NCI-H1694 treated with DMSO at 0.1 percent for 48 hours (cell line): ENCODE results near the gene SLC37A3.
"Not testable (repeated sequence)": the region's sequence is repeated elsewhere in the genome, so short reads cannot be mapped to it uniquely, and the experiment has no call there.

ENCODE experiments used
- DNase-seq: peaks from one replicate; lab custom pipeline; 2025; lab: John Stamatoyannopoulos, UW

The SLC37A3 gene

DNA sequence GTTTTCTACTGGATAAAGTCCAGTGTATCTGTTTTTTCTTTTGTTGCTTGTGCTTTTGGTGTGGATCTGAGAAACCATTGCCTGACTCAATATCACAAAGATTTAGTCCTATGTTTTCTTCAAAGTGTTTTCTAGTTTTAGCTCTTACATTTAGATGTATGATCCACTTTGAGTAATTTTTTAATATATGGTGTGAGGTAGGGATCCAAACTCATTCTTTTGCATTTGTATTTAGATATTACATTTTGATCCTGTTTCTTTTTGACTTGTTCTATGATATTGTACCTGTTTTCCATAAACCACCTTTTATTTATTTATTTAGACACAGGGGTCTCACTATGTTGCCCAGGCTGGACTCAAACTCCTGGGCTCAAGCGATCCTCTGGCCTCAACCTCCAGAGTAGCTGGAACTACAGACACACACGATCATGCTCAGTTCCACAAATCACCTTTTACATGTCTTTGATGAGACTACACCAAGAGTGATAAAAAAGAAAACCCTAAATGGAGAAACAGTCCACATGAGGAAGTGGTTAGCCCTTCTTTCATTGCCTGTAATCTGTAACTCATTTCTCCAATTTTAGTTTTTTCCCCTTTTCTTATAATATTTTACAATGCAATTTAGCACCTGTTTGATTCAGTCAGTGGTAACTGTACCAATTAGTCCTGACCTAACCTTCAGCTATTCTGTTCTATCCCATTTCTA, 86.0 kb downstream of the SLC37A3 start:
- no peak for DNase-seq

DNA sequence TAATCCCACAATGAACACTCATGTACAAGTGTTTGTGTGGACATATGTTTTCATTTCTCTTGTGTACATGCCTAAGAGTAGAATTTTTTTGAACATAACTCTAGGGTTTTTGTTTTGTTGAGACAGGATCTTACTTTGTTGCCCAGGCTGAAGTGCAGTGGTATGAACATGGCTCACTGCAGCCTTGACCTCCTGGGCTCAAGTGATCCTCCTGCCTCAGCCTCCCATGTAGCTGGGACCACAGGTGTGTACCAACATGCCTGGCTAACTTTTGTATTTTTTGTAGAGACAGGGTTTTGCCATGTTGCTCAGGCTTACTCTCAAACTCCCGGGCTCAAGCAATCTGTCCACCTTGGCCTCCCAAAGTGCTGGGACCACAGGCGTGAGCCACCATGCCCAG, 87.2 kb downstream of the SLC37A3 start:
- DNase-seq: not testable (repeated sequence)

DNA sequence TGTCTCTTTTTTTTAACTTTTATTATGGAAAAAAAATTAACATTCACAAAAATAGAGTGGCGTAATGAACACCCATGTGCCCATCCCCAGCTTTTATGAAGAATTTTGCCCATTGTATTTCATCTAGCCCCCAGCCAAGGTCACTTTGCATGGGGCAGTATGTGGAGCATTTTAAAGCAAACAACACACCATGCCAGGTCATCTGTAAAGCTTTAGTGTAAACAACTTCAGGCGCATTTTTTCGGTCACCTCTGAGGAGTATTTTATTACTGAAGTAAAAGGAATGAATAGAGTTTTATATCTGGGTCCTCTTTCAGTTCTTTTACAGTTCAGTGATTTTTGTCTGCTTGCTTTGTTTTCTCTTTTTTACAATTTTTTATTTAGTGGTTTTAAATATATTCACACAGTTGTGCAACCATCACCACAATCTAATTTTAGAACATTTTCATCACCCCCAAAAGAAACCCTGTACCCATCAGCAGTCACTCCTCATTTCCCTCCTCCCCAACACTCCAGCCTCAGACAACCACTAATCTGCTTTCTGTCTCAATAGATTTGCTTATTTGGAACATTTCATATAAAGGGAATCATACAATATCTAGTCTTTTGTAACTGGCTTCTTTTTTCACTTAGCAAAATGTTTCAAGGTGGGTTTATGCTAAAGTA, 87.9 kb downstream of the SLC37A3 start:
- no peak for DNase-seq

DNA sequence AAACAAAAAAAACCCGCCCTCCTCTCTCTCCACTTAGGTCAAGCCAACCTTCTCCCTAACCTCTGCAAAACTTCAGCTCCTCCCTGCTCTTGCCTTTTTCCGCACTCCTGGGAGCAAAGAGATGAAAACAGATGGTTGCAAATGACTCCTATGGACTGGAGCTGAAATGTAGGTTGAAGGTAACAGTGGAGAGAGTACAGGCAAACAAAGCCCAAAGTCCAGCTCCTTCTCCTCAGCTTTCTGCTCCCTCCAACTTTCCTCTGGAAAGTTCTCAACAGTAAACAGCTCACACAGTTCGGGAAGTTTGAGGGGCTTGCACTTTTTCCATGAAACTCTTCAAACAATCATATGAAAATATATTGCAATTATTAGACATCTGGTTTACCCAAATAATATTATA, 90.3 kb downstream of the SLC37A3 start:
- no peak for DNase-seq

DNA sequence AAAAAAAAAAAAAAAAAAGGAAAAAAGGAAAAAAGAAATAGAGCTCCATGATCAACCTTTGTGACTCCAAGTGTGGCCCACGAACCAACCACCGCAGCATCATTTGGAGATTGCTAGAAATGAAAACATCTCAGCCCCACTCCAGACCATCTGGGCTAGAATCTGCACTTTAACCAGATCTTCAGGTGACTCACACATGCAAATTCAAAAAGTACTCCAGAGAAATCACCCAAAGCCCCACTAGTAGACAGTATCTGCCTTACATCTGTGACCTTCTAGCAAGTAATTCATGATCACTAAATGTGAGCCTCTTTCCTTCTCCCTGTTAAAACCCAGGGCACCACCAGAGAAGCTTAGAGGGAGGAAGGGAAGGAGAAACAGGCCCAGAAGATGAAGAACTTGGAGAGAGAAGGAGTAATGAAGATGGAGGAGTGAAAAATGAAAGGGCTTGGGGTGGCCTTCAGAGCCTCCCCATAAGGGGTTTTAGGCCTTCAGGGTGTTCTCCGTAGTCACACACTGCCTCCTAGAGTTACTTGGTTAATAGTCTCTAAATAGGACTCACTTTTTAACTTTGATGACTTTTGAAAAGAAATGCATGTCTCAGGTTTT, 94.0 kb downstream of the SLC37A3 start:
- no peak for DNase-seq

DNA sequence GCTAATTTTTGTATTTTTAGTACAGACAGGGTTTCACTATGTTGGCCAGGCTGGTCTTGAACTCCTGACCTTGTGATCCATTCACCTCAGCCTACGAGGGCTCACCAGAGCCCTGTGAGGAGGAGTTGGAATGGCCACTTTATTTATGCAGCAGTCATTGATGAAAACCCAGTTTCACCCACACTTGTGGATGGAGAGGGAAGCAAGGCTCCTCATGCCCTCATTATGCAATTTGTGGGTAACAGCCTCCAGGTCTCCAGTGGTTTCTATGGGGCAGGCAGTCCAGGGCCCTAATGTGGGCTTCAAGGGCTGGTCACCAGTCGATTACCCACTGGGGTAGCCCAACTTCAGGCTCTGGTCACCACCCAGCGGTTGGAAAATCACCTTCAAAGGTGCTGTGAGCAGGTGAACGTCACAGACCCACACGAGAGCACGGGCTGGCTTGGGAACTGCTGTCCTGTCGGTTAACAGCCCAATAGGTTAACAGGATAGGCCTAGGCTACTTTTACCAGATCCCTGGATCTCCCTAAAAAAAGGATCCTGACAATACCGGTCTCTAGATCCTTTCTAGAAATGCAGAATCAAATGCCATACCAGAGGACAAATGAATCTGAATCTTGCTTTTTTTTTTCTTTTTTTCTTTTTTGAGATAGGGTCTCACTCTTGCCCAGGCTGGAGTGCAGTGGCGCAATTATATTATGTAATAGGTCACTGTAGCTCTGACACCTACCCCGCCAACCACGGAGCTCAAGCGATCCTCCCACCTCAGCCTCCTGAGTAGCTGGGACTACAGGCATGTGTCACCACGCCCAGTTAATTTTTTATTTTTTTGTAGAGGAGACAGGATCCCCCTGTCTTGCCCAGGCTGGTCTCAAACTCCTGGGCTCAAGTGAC, 97.8 kb downstream of the SLC37A3 start:
- DNase-seq: no peak

DNA sequence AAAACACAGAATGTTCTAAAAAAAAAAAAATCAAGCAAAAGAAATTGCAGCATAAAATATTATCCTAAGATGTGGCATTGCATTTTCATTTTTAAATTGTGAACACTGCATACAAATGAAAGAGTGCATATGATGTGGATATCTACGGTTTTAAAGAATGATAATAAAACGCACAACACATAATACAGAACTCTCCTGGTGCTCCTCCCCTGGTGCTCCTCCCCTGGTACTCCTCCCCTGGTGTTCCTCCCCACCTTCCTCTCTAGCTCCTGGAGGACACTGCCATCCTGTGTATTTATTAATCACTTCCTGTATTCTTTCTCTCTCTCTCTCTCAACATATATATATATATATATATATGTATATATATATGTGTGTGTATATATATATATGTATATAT, 100.1 kb downstream of the SLC37A3 start:
- DNase-seq: no peak

DNA sequence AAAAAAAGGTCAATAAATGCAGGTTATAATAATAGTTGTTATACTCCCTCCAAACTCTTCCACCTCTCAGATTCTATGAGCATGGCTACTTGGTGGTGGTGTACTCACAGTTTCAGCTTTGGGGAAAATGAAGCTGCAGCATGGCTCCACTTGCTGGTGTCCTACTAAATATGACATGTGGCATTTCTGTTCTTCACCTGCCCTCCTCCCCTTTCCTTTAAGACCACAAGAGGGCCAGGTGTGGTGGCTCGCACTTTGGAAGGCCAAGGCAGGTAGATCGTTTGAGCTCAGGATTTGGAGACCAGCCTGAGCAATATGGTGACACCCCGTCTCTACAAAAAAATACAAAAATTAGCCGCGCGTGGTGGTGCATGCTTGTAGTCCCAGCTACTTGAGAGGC, 101.1 kb downstream of the SLC37A3 start:
- no peak for DNase-seq

DNA sequence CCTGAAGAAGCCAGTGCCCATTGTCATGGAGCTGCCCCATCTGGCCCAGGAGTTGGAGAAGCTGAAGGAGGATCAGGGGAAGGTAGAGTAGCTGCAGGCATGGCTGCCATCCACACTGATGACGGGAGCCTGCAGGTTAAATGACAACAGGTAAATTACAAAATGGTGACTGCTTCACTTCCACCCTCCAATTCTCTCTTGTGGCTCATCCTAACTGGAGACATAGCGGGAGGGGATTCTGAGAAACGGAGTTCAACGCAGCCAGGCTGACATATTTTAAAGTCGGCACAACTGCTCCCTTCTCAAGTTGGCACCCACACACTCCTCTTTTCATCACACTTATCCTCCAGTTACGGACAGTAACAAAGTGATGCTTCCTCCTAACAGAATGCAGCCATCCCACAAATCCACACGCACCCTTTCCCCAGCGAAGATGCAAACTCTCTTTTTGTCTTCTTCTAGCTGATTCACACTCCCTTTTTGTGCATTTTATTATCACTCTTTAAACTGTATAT, 103.0 kb downstream of the SLC37A3 start:
- DNase-seq: no peak

DNA sequence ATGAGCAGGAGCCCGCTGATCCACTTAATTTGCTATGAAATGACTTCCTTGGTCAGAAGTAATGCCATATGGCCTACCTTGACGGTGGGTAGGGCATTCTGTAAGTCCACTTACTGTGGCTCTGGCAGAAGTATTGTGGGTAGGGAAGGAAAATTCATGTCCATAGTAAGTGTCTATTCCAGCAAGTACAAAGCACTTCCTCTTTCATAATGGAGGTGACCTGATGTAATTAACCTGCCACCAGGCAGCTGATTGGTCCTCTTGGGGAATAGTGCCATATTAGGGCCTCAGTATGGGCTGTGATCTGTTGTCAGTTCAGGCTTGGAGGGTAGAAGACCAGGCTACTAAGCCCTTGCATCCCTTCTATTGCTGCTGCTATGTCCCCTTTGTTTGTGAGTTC, 103.9 kb downstream of the SLC37A3 start:
- no peak for DNase-seq

DNA sequence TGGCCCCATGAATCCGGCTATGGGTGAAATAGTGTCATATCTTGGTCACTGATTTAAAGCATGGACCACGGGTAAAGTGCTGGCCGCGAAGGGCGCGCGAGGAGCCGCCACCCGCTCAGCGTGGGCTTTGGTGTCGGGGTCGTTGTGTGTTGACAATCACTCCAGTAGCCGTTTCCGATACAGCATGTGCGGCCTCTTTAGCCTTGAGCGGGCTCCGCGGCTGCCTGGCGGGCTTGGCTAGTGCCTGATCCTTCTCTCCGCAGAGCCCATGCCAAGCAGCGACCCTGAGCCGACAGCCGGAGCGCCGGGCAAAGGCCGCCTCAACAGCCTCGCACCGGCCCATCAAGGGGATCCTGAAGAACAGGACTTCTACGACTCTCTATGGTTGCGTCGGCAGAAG, 105.9 kb downstream of the SLC37A3 start:
- DNase-seq: no peak

DNA sequence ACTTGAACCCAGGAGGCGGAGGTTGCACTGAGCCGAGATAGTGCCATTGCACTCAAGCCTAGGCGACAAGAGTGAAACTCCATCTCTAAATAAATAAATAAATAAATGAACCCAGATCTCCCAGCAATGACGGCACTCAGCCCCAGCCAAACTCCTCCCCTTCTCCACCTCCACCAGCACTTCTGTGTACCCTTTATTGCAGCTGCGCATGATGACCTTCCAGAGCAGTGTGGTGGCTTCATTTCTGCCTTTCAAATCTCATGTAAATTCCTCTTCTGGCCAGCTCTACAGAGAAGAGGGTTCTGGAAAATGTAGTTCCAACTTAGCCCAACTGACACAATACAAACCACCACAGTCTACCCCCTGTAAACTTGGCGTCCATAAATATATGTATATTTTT, 108.5 kb downstream of the SLC37A3 start:
- DNase-seq: no peak

DNA sequence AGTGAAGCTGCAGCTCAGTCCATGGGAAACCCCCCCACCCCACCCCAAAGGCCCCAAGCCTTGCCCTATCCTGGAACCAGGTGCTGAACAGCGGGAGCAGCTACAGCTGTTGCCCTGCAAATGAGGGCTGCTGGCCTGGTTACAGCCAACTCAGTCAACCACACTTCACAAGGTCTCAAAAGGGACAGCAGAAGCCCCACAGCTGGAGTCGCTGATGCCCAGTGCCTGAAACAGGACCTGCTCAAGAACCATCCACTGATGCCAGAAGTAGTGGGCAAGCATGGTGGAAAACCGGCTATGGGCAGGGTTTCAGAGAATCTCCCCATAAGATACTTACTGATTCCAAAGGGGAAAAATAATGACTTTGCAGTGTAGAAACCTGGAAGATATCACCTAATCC, 110.3 kb downstream of the SLC37A3 start:
- DNase-seq: no peak

DNA sequence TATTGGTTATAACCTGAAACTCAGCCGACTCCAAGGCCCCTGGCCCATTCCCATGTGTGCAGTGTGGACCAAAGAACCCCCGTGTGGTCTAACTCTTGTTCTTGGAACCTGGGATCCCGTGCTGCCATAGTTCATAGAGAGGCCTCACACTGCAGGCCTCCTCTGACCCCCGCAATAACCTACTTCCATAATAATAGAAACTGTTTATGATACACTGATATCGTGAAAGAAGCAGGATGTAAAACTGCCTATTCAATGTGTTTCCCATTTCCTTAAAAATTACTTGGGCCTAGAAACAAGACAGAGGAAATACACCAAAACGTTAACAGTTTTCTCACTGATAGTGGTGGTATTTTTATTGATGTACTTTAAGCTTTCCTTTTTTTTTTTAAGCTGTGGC, 112.4 kb downstream of the SLC37A3 start:
- no peak for DNase-seq

DNA sequence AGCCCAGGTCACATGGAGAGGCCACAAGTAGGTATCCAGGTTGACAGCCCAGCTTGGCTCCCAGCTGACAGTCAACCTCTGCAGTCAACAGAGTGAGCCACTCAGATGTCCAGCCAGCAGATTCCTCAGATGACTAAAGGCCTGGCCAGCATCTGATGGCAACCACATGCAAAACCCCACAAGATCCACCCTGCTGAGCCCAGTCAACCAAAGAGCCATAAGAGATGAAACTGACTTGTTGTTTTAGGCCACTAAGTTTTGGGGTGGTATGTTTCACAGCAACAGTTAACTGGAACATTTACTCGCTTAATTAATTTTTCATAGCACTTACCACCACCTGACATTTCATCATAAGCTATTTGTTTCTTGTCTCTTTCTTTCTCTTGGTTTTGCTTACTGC, 114.3 kb downstream of the SLC37A3 start:
- DNase-seq: no peak
